Measurements from ENCODE around the gene TAP1. TPM values are rescaled to one million over a fixed set of nuclear protein-coding genes. Genes with fewer than 3 reads are reported as not detected.

Gene TAP1
- total and polyA plus RNA-seq, 12 donors = 19.7 to 77.9 (median 50.8) TPM

- WGBS, 4 donors = 88 to 96% (median 92%) methylated on average over 4 of the region's 4 CpGs
- no peak for DNase-seq
- H3K9me3 ChIP-seq (replicated peaks in 1 of 3) = no peaks in the 10 kb centered on the region
- intact Hi-C loops (cut with DNase I) = no loop called here
- no peaks in the 10 kb centered on the region for H3K27me3 ChIP-seq
- H3K4me3 ChIP-seq = no peak overlapping the region
- peaks cover 14 to 23% of the 10 kb centered on the region in 2 donors for H3K4me1 ChIP-seq (replicated peaks in 1 of 2)
- peaks cover 0 to 56% of the 10 kb centered on the region in 2 donors for H3K36me3 ChIP-seq (replicated peaks in 1 of 2)
- TF ChIP-seq CTCF (IDR thresholded peaks at IDR 0.05) (no peak), POLR2A (IDR thresholded peaks at IDR 0.05) (no peak)
- H3K27ac ChIP-seq = no peak overlapping the region
These were observed 2.5 kb downstream of the TAP1 start for GRCh38 chr6:32851025-32851424.

- H3K36me3 ChIP-seq (replicated peaks in 1 of 2) = peaks cover 0 to 66% of the 10 kb centered on the region in 2 donors
- no peak overlapping the region for H3K27ac ChIP-seq
- peaks cover 11 to 20% of the 10 kb centered on the region in 2 donors for H3K4me1 ChIP-seq (replicated peaks in 1 of 2)
- DNase-seq = no peak
- intact Hi-C loops (cut with DNase I) = no loop called here
- H3K9me3 ChIP-seq (replicated peaks in 1 of 3) = no peaks in the 10 kb centered on the region
- TF ChIP-seq POLR2A (IDR thresholded peaks at IDR 0.05) (no peak), CTCF (IDR thresholded peaks at IDR 0.05) (no peak)
- 75 to 78% (median 77%) methylated on average over 6 of the region's 6 CpGs for WGBS, 4 donors
- no peaks in the 10 kb centered on the region for H3K27me3 ChIP-seq
- no peak overlapping the region for H3K4me3 ChIP-seq
These were observed 4.4 kb downstream of the TAP1 start for GRCh38 chr6:32849126-32849525.

- no peak for DNase-seq
- H3K27me3 ChIP-seq = no peaks in the 10 kb centered on the region
- no peak overlapping the region for H3K27ac ChIP-seq
- intact Hi-C loops (cut with DNase I) = no loop called here
- no peaks in the 10 kb centered on the region for H3K9me3 ChIP-seq (replicated peaks in 1 of 3)
- H3K36me3 ChIP-seq (replicated peaks in 1 of 2) = peaks cover 0 to 66% of the 10 kb centered on the region in 2 donors
- H3K4me1 ChIP-seq (replicated peaks in 1 of 2) = peaks cover 17 to 26% of the 10 kb centered on the region in 2 donors
- no peak overlapping the region for H3K4me3 ChIP-seq
- 78 to 92% (median 87%) methylated on average over 4 to 8 of the region's 8 CpGs for WGBS, 4 donors
- no peak for TF ChIP-seq POLR2A (IDR thresholded peaks at IDR 0.05)
These were observed 5.7 kb downstream of the TAP1 start for GRCh38 chr6:32847795-32848194.

GRCh38 chr6:32847004-32847403 lies 6.5 kb downstream of the TAP1 start:
- no peak overlapping the region for H3K4me3 ChIP-seq
- intact Hi-C loops (cut with DNase I) = no loop called here
- H3K9me3 ChIP-seq (replicated peaks in 1 of 3) = no peaks in the 10 kb centered on the region
- TF ChIP-seq POLR2A (IDR thresholded peaks at IDR 0.05) (no peak), CTCF (IDR thresholded peaks at IDR 0.05) (no peak)
- no peak for DNase-seq
- H3K27me3 ChIP-seq = no peaks in the 10 kb centered on the region
- peaks cover 9 to 29% of the 10 kb centered on the region in 2 donors for H3K4me1 ChIP-seq (replicated peaks in 1 of 2)
- WGBS, 4 donors = 86 to 92% (median 91%) methylated on average over 8 to 10 of the region's 10 CpGs
- H3K27ac ChIP-seq = no peak overlapping the region
- H3K36me3 ChIP-seq (replicated peaks in 1 of 2) = peaks cover 0 to 73% of the 10 kb centered on the region in 2 donors

- peak overlapping the region in 2 of 5 donors; percentile 95 to 98 for H3K27ac ChIP-seq
- intact Hi-C loops (cut with DNase I) = no loop called here
- no peaks in the 10 kb centered on the region for H3K9me3 ChIP-seq (replicated peaks in 1 of 3)
- peaks cover 6 to 25% of the 10 kb centered on the region in 2 donors for H3K4me1 ChIP-seq (replicated peaks in 1 of 2)
- TF ChIP-seq POLR2A (IDR thresholded peaks at IDR 0.05) = no peak
- TF ChIP-seq CTCF (IDR thresholded peaks at IDR 0.05) = no peak
- H3K36me3 ChIP-seq (replicated peaks in 1 of 2) = peaks cover 0 to 74% of the 10 kb centered on the region in 2 donors
- H3K4me3 ChIP-seq = peak overlapping the region in 1 of 4 donors; percentile 79
- no peaks in the 10 kb centered on the region for H3K27me3 ChIP-seq
- WGBS, 4 donors = 65 to 72% (median 69%) methylated on average over 6 to 10 of the region's 10 CpGs
- DNase-seq = peak in 2 of 7 donors; percentile 22 to 33
These were observed 8.1 kb downstream of the TAP1 start for GRCh38 chr6:32845384-32845884.
